ENCODE measurements around the gene CDC42BPB. TPM values are rescaled to one million over a fixed set of nuclear protein-coding genes. Genes with fewer than 3 reads are reported as not detected.

CDC42BPB gene
- total RNA-seq, 1 experiment from 2014 or later = 103 TPM

- no peaks in the 10 kb centered on the region for H3K79me1 ChIP-seq (ENCODE audit: insufficient read depth, low read depth, low read length, poor library complexity, severe bottlenecking)
- DNase-seq = no peak
- no peak overlapping the region for H2AFZ ChIP-seq (ENCODE audit: low read length)
- TF ChIP-seq, protein P1, sequence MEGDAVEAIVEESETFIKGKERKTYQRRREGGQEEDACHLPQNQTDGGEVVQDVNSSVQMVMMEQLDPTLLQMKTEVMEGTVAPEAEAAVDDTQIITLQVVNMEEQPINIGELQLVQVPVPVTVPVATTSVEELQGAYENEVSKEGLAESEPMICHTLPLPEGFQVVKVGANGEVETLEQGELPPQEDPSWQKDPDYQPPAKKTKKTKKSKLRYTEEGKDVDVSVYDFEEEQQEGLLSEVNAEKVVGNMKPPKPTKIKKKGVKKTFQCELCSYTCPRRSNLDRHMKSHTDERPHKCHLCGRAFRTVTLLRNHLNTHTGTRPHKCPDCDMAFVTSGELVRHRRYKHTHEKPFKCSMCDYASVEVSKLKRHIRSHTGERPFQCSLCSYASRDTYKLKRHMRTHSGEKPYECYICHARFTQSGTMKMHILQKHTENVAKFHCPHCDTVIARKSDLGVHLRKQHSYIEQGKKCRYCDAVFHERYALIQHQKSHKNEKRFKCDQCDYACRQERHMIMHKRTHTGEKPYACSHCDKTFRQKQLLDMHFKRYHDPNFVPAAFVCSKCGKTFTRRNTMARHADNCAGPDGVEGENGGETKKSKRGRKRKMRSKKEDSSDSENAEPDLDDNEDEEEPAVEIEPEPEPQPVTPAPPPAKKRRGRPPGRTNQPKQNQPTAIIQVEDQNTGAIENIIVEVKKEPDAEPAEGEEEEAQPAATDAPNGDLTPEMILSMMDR (conservative IDR thresholded peaks at IDR 0.05) = no peak
- H2BK5ac ChIP-seq (ENCODE audit: insufficient read length, low read length) = no peak overlapping the region
- no peaks in the 10 kb centered on the region for H3K4me1 ChIP-seq (ENCODE audit: insufficient read depth, low read length)
- Mint-ChIP-seq H3K27me3 (ENCODE audit: low read depth) (no peaks in the 10 kb centered on the region; the same call in 1 of the 2 replicates), H3K4me1 (peaks cover 0 to 2% of the 10 kb centered on the region in 2 experiments; a peak in 1 of 4 replicates), H3K9me3 (peaks cover 18 to 21% of the 10 kb centered on the region in 2 experiments), H3K27ac (no peak overlapping the region; a peak in 1 of 7 replicates), H3K36me3 (ENCODE audit: insufficient read depth in 1 of 3, low read depth in 3 of 3) (peaks cover 42 to 93% (median 85%) of the 10 kb centered on the region in 3 experiments), H3K4me3 (no peak overlapping the region)
- H3K23ac ChIP-seq (ENCODE audit: insufficient read length, low read depth, low read length) = no peak overlapping the region
- no peak overlapping the region for H4K5ac ChIP-seq (ENCODE audit: insufficient read length, low read depth, low read length)
- no peak overlapping the region for H3K14ac ChIP-seq (ENCODE audit: insufficient read depth, low read length)
- no peak overlapping the region for H2AK5ac ChIP-seq (ENCODE audit: insufficient read length, low read length)
- H4K91ac ChIP-seq (ENCODE audit: insufficient read length, low read depth, low read length) = no peak overlapping the region
- H2BK20ac ChIP-seq (ENCODE audit: low read depth, low read length, poor library complexity, severe bottlenecking) = no peak overlapping the region
- no CpG with 5 or more reads among the region's 10 CpGs for WGBS (ENCODE audit: extremely low coverage, insufficient read length, low lambda C conversion rate)
- H3K9ac ChIP-seq (ENCODE audit: extremely low read depth, insufficient read length, low read length) = no peak overlapping the region
- no peak overlapping the region for H3T11ph ChIP-seq (ENCODE audit: low read length)
- H2BK12ac ChIP-seq (ENCODE audit: insufficient read length, low read depth, low read length) = no peak overlapping the region
- no peaks in the 10 kb centered on the region for H3K9me3 ChIP-seq (ENCODE audit: control insufficient read depth, low read depth, low read length)
- H3K27ac ChIP-seq (ENCODE audit: insufficient read length, low read depth, low read length) = no peak overlapping the region
- no peak overlapping the region for H2BK120ac ChIP-seq (ENCODE audit: low read depth, low read length, poor library complexity, severe bottlenecking)
- H4K20me1 ChIP-seq (ENCODE audit: control insufficient read depth, insufficient read depth, insufficient read length) = no peaks in the 10 kb centered on the region
- no peak overlapping the region for H3K18ac ChIP-seq (ENCODE audit: insufficient read length, low read depth, low read length)
- no peak overlapping the region for H3K4me2 ChIP-seq (ENCODE audit: insufficient read depth, insufficient read length, low read length)
- no peaks in the 10 kb centered on the region for H3K23me2 ChIP-seq (ENCODE audit: insufficient read length, low read depth, low read length, poor library complexity, severe bottlenecking)
- no peaks in the 10 kb centered on the region for H3K79me2 ChIP-seq (ENCODE audit: insufficient read depth, low read length)
- no peak overlapping the region for H3K56ac ChIP-seq (ENCODE audit: insufficient read length, low read depth, low read length)
- H2BK15ac ChIP-seq (ENCODE audit: low read depth, low read length) = no peak overlapping the region
- H3K27me3 ChIP-seq (ENCODE audit: insufficient read depth, low read length) = no peaks in the 10 kb centered on the region
- H3K4ac ChIP-seq (ENCODE audit: low read depth, low read length) = no peak overlapping the region
- H4K8ac ChIP-seq (replicated peaks; ENCODE audit: insufficient read length, low read depth, low read length) = no peak overlapping the region
These were observed 71.7 kb downstream of the CDC42BPB start for GRCh38 chr14:102985665-102986064.

Data from H9 (cell line).